Loucy (cell line): ENCODE data around the gene FLNA.
A peak's percentile ranks its signal among the peaks of the same experiment; 100 is the strongest.

Experiments used
- H2AFZ ChIP-seq: fragments of 200-600 bp; sonication (generic); 2 replicates; pipeline ENCODE4 v1.6.0; 2016; ENCODE audit warnings: antibody characterized with exemption, mild to moderate bottlenecking, low read length, moderate library complexity
- H3F3A ChIP-seq: fragments of 200-600 bp; 2 replicates; pipeline ENCODE4 v1.6.0; 2016; ENCODE audit warnings: antibody characterized with exemption, low read depth, mild to moderate bottlenecking
- H3K27me3 ChIP-seq: fragments of 200-600 bp; sonication (generic); 2 replicates; pipeline ENCODE4 v1.6.1; 2014; ENCODE audit warnings: low read length, mild to moderate bottlenecking; ENCODE audit not compliant: insufficient read depth, poor library complexity, severe bottlenecking
- H3K36me3 ChIP-seq: fragments of 200-600 bp; sonication (generic); 2 replicates; pipeline ENCODE4 v1.6.1; 2016; ENCODE audit warnings: low read length; ENCODE audit not compliant: insufficient read depth
- H3K4me1 ChIP-seq: fragments of 200-600 bp; sonication (generic); 2 replicates; pipeline ENCODE4 v1.5.1; 2014; ENCODE audit warnings: low read length, mild to moderate bottlenecking; ENCODE audit not compliant: insufficient read depth, poor library complexity, severe bottlenecking
- H3K4me2 ChIP-seq: fragments of 200-600 bp; sonication (generic); 2 replicates; pipeline ENCODE4 v1.6.0; 2014; ENCODE audit warnings: antibody characterized with exemption, low read length, low read depth, mild to moderate bottlenecking; ENCODE audit not compliant: poor library complexity, severe bottlenecking
- H3K4me3 ChIP-seq: fragments of 200-600 bp; sonication (generic); 2 replicates; pipeline ENCODE4 v1.5.1; 2014; ENCODE audit warnings: low read length, mild to moderate bottlenecking, mixed read lengths; ENCODE audit not compliant: poor library complexity, severe bottlenecking
- H3K79me2 ChIP-seq: fragments of 200-600 bp; sonication (generic); 2 replicates; pipeline ENCODE4 v1.6.1; 2014; ENCODE audit warnings: low read length; ENCODE audit not compliant: insufficient read depth
- H3K9ac ChIP-seq: fragments of 200-600 bp; sonication (generic); 2 replicates; pipeline ENCODE4 v1.6.0; 2014; ENCODE audit warnings: mild to moderate bottlenecking, low read depth, low read length, moderate library complexity; ENCODE audit not compliant: poor library complexity, severe bottlenecking
- H3K9me2 ChIP-seq: fragments of 200-600 bp; sonication (generic); replicated peaks from 2 replicates; pipeline ENCODE4 v1.6.1; 2016; ENCODE audit warnings: low read depth, low read length, mixed read lengths
- H3K9me3 ChIP-seq: fragments of 200-600 bp; sonication (generic); 2 replicates; pipeline ENCODE4 v1.6.1; 2014; ENCODE audit warnings: mild to moderate bottlenecking, antibody characterized with exemption, low read length, low read depth; ENCODE audit not compliant: insufficient read depth
- H4K20me1 ChIP-seq: fragments of 200-600 bp; sonication (generic); 2 replicates; pipeline ENCODE4 v1.6.0; 2014; ENCODE audit warnings: antibody characterized with exemption, low read length, mild to moderate bottlenecking; ENCODE audit not compliant: insufficient read depth, poor library complexity, severe bottlenecking
- EZH2phosphoT487 ChIP-seq: fragments of 200-600 bp; IDR thresholded peaks from 2 replicates; pipeline ENCODE4 v1.6.1; 2018; ENCODE audit warnings: antibody characterized with exemption, mild to moderate bottlenecking, moderate library complexity, borderline replicate concordance
- TF ChIP-seq, protein P1 (sequence below): fragments of 200-600 bp; sonication (generic); conservative IDR thresholded peaks from 2 replicates; pipeline ENCODE4 v1.5.1; 2014; ENCODE audit warnings: mild to moderate bottlenecking, antibody characterized with exemption, low read length

The FLNA gene

DNA sequence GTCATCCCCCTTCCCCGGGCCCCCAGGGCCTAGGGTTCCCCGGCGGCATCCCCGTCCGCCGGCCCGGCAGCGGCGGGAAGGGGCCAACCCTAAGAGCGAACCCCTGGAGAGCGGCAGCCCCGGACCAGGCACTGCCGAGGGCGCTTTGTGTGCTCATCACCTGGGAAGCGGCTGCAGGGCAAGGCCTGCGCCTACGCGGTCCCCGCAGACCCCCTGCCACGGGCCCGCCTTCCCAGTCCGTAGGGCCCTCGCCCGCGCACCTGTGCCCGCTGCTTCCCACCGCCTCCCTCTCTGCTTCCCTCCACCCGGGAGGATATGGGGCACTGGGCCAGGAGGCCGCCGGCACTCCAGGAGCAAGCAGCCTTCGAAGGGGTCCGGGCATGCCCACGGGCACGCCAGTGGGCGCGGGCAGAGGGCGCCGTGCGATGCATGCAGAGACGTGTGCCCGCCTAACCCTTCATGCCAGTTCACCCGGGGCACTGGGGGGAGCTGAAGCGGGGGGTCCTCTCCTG, 2.6 kb downstream of the FLNA start:
- Histone ChIP-seq H3K79me2 (peaks cover 42% of the 10 kb centered on the region), H3K4me1 (peaks cover 23% of the 10 kb centered on the region)

DNA sequence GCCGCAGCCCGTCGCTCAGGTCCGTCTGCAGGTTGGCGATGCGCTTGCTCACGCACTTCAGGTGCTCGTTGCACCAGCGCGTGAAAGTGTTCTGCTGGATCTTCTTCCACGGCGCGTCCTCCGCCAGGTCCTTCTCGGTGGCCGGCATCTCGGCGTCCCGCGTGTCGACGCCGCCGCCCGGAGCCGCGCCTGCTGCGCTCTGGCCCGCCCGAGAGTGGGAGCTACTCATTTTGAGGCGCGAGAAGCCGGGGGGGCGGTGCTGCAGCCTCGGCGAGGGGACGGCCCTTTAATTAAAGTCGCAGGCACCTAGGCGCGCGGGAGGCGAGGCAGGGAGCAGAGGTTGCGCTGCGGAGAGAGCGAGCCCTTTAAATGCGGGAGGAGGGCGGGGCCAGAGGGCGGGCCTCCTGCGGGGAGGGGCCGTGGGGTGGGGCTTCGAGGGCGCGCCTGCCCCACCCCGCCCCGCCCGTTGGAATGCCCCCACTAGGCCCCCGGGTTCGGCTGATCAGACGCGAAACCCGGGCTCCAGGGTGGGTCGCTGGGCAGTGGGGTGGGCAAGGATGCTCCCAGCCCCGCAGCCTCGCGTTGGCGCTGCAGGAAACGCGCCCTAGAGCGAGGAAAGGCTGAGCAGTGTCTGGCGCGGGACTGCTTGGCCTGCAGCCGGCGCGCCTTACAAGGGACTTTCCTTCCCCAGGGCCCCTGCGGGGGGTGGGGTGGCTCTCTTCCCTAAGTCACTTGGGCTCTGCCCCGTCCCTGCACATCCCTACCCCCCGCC, 3.2 kb downstream of the FLNA start:
- Histone ChIP-seq H3K4me2 (peak overlapping the region; percentile 84), H3K9me2 (no peaks in the 10 kb centered on the region), H3K27me3 (no peaks in the 10 kb centered on the region), H4K20me1 (peaks cover 31% of the 10 kb centered on the region), H3K9ac (peak overlapping the region; percentile 99), H3F3A (no peaks in the 10 kb centered on the region), H3K9me3 (no peaks in the 10 kb centered on the region), H3K79me2 (peaks cover 48% of the 10 kb centered on the region), H3K4me3 (peak overlapping the region; percentile 97), H3K4me1 (peaks cover 23% of the 10 kb centered on the region), H3K36me3 (peaks cover 17% of the 10 kb centered on the region; the same call in 1 of the 2 replicates), H2AFZ (no peak overlapping the region)
- no peak for TF ChIP-seq EZH2phosphoT487
- TF ChIP-seq, protein P1, sequence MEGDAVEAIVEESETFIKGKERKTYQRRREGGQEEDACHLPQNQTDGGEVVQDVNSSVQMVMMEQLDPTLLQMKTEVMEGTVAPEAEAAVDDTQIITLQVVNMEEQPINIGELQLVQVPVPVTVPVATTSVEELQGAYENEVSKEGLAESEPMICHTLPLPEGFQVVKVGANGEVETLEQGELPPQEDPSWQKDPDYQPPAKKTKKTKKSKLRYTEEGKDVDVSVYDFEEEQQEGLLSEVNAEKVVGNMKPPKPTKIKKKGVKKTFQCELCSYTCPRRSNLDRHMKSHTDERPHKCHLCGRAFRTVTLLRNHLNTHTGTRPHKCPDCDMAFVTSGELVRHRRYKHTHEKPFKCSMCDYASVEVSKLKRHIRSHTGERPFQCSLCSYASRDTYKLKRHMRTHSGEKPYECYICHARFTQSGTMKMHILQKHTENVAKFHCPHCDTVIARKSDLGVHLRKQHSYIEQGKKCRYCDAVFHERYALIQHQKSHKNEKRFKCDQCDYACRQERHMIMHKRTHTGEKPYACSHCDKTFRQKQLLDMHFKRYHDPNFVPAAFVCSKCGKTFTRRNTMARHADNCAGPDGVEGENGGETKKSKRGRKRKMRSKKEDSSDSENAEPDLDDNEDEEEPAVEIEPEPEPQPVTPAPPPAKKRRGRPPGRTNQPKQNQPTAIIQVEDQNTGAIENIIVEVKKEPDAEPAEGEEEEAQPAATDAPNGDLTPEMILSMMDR, result no peak

More for the DNA sequence above, 2.6 kb downstream of the FLNA start:
- TF ChIP-seq EZH2phosphoT487, result no peak
- TF ChIP-seq, protein P1, result no peak
- H3K36me3 ChIP-seq, result peaks cover 10% of the 10 kb centered on the region; the same call in 1 of the 2 replicates
- H3K9ac ChIP-seq, result peak overlapping the region; percentile 76
- H3K4me2 ChIP-seq, result peak overlapping the region; percentile 75
- H3K4me3 ChIP-seq, result peak overlapping the region; percentile 97
- H4K20me1 ChIP-seq, result peaks cover 25% of the 10 kb centered on the region
- H2AFZ ChIP-seq, result no peak overlapping the region; the same call in 1 of the 2 replicates
- no peaks in the 10 kb centered on the region for H3K9me3 ChIP-seq
- H3K9me2 ChIP-seq, result no peaks in the 10 kb centered on the region
- H3K27me3 ChIP-seq, result no peaks in the 10 kb centered on the region
- H3F3A ChIP-seq, result no peaks in the 10 kb centered on the region

DNA sequence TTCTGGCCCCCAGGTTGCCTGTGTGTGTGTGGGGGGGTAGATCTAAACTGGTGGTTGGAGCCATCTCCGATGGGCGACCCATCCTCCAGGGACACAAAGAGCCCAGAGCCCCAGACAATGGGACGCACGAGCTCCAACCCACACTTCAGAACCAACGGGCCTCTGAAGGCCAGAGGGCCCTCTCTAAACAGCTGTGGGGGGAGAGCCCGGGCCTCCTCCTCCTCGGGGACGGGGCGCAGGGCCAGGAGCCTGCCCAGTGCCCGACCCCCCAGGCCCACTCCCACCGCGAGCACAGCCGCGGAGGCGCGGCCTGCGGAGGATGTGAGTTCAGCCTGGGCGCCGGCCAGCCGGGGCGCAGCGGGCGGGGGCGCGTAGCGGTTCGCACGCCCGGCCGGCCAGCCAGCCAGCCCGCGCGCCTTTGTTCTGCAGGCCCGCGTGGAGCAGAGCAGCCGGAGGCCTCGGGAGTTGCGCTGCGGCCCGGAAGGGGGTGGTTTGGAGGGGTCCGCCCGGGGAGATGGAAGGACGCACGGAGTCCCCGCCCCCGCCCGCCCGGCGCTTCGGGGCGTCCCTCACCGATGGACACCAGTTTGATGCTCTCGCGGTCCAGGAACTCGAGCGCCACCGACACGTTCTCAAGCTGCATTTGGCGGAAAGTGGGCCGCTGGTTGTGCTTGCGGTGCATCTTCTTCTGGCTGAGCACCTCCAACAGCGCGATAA, 4.0 kb downstream of the FLNA start:
- Histone ChIP-seq H3K9me2 (no peaks in the 10 kb centered on the region), H3K27me3 (no peaks in the 10 kb centered on the region), H3K9ac (peak overlapping the region; percentile 99), H3K9me3 (no peaks in the 10 kb centered on the region), H3K79me2 (peaks cover 56% of the 10 kb centered on the region), H3F3A (no peaks in the 10 kb centered on the region), H2AFZ (no peak overlapping the region), H3K4me3 (peak overlapping the region; percentile 97), H3K4me1 (peaks cover 23% of the 10 kb centered on the region), H3K36me3 (peaks cover 24% of the 10 kb centered on the region; the same call in 1 of the 2 replicates), H4K20me1 (peaks cover 37% of the 10 kb centered on the region), H3K4me2 (peak overlapping the region; percentile 84)
- TF ChIP-seq, protein P1, result no peak
- no peak for TF ChIP-seq EZH2phosphoT487
